GM19324 (cell line): ENCODE measurements around the gene PRODH2.
"Not testable (repeated sequence)": the region's sequence is repeated elsewhere in the genome, so short reads cannot be mapped to it uniquely, and the experiment has no call there.

ENCODE experiments used
- ATAC-seq: cut with Tn5 transposase; IDR thresholded peaks from one replicate; pipeline ENCODE4 v1.9.1; 2021; ENCODE audit warnings: mild to moderate bottlenecking, moderate library complexity; ENCODE audit not compliant: unreplicated experiment, low FRiP score

The PRODH2 gene

GRCh38 chr19:35783469-35784434, 28.9 kb downstream of the PRODH2 start:
- ATAC-seq = no peak

DNA sequence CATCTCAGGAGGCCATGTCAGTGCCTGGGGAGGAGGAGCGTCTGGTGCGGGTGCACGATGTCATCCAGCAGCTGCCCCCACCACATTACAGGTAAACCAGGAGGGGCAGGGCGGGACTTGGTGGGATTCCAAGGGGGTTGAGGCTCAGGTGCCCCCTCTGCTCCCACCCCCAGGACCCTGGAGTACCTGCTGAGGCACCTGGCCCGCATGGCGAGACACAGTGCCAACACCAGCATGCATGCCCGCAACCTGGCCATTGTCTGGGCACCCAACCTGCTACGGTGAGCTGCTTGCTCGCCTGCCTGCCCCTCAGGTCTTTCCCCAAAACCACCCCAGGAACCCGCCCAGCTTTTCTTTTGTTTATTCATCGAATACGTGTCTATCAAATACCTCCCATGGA, 30.1 kb downstream of the PRODH2 start:
- ATAC-seq = no peak

GRCh38 chr19:35781650-35782049, 31.0 kb downstream of the PRODH2 start:
- no peak for ATAC-seq

GRCh38 chr19:35780717-35781116, 31.9 kb downstream of the PRODH2 start:
- ATAC-seq = no peak

DNA sequence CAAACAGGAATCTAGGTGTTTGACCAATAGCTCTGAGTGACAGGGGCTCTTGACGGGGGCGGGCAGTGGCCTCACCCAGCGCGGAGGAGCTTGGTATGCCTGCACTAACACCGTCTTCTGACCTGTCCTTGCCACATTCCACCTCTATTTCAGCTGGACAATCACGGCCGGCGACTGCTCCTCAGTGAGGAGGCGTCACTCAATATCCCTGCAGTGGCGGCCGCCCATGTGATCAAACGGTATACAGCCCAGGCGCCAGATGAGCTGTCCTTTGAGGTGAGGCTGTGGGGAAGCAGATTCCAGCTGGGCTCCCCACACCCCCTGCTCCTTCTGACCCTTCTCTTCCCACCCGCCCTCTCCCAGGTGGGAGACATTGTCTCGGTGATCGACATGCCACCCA, 32.6 kb downstream of the PRODH2 start:
- ATAC-seq = no peak

DNA sequence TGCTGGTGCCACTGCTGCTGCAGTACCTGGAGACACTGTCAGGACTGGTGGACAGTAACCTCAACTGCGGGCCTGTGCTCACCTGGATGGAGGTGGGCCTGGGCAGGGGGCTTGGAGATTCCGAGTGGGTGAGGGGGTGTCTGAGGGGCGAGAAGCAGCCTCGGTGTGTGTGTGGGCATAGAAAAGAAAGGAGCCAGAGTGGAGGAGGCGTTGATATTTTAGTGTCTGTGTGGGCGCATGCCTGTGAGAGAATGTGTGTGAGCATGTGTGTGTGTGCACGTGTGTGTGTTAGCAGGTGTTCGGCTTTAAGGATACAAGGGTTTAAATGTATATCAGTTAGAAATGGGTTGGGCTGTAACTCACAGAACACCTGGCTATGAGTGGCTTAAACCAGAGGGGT, 33.6 kb downstream of the PRODH2 start:
- no peak for ATAC-seq

DNA sequence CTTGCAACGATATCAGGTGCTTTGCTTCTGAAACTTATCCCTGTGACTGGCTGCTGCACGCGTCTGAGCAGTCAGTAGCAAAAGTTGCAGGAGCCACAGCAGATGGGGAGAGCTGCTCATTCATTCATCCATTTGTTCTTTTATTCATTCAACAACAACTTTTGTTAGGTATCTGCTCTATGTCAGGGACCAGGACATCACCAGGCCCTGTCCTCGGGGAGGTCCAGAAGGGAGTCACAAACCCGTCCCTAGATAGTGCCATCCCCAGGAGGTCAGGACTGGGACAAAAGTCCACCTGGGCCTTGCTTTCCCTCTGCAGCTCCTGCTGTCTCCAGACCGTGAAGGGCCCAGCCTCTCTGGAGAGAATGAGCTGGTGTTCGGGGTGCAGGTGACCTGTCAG, 34.7 kb downstream of the PRODH2 start:
- no peak for ATAC-seq

DNA sequence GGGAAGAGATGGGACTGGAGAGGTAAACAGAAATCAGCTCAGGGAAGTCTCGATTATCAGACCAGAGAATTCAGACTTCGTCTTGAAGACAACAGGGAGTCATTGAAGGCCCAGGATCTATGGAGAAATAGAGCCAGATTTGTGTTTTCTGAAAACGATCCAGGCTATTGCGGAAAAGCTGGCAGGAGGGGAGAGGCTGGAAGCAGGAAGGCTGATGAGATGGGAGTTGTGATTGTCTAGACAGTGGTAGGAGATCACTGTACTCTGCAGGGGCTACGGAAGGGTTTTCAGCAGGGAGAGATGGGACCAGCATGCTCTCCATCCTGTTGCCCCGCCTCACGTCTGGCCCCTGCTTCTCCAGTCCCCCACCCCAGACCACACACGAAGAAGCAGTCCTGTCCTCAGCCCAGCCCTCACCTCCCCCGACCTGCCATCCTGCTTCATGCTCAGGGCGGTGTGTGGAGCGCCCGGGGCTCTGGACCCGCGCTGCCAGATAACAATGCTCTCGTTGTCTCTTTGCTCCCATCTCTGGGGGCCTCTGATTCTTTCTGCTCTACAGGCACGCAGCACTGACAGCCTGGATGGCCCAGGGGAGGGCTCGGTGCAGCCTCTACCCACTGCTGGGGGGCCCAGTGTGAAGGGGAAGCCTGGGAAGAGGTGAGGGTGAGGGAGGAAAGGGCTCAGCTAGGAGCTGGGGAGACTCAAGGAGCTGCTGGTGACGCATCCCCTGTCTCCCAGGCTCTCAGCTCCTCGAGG, 35.4 kb downstream of the PRODH2 start:
- no peak for ATAC-seq

GRCh38 chr19:35776102-35776788, 36.4 kb downstream of the PRODH2 start:
- no peak for ATAC-seq

DNA sequence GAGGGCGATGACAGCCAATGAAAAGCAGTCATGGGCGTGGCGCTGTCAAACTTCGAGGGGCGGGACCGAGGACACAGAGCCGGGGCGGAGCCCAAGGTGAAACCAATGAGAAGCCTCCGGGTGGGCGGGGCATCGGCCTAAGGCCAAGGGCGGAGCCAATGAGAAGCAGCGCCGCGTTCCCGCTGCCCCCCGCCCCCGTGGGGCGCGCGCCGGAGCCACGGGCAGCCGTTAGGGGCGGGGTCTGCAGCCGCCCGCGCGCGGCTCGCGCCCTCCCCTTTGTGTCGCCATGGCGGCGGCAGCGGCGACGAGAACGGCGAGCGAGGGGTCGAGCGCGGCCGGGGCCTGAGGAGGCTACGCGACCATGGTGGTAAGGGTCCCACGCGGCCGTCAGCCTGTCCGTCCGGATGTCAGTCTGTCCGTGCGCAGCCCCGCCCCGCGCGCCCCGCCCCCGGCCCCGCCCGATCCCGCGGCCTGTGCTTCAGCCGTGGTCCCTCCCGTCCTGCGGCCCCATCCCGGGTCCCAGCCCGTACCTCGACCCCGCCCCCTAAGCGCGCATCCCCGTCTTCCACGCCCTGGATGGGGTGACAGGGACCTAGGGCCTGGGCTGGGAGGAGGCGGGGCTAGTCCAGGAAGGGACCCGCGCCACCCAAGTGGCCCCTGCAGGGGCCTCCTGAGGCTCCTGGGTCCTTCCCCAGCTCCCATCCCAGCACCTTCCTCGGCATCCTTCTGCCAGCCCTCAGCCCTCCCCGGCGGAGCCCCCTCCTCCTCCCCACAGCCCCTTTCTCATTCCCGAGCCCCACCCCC, 37.1 kb downstream of the PRODH2 start, which contains the start of gene ARHGAP33:
Gene ARHGAP33 (plus strand): TSS at position 267 of the 804 bp plus-strand sequence. CDS start 95 bp downstream, at position 362.
- peak; percentile 97 for ATAC-seq

DNA sequence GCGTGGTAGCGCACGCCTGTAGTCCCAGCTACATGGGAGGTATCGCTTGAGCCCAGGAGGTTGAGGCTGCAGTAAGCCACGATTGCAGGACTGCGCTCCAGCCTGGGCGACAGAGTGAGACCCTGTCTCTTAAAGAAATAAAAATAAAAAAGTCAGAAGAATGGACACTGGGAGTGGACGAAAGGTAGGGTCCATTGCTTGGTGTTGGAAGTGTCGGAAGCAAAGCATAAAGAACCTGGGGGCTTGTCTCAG, 37.7 kb downstream of the PRODH2 start:
- ATAC-seq = no peak

DNA sequence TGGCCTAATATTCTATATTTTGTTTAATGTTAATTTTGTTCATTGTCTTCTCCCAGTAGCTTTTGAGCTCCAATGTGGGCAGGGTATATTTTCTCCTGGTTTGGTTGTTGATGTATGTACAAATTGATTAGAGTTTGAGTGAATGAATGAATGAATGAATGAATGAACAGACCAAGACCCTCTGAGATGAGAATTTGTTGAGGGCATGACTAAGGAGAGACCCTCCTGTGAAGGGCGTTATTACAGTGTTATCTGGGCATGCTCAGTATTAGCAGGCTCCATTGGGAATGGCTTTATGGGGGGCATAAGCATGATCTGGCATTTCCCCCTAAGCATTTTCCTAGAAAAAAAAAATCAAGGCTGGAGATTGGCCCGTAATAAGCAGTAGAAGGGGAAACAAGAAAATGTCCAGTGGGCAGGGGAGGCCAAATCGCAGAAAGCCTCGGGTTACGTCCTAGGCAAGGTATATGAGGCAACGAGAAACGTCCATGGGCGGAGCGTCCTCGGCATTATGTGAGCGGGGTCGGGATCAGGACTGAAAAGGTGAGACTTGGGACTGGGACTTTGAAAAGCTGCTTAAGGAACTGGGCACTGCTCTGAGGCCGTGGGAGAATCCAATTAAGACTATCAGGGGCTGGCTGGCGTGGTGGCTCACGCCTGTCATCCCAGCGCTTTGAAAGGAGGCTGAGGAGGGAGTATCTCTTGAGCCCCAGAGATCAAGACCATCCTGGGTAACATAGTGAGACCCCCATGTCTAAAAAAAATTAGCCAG, 38.2 kb downstream of the PRODH2 start:
- no peak for ATAC-seq

DNA sequence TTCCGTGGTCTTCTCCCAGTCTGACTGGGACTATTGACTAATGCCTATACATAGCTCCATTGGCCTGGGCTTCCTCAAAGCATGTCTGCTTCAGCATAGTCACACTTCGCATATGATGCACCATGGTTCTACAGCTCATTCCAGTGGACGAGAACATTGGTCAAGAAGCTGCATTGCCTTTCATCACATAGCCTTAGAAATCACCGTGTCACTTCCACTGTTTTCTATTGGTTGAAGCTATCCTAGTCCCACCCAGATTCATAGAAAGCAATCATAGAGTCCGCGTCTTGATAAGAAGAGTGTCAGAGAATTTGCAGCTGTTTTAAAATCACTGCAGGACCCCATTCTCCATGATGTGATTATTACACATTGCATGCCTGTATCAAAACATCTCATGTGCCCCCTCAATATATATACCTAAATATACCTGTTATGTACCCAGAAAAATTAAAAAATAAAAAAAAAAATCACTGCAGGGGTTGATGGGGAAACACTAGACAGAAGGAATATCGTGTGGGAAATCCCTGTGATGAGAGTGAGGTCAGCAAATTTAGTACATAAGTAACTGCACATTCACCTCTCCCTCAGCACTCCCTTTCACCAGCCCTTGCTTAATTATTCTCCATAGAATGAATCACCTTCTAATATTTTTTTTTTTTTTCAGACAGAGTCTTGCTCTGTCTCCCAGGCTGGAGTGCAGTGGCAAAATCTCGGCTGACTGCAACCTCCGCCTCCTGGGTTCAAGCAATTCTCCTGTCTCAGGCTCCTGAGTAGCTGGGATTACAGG, 39.4 kb downstream of the PRODH2 start:
- no peak for ATAC-seq

- ATAC-seq = not testable (repeated sequence)
These were observed 40.3 kb downstream of the PRODH2 start for GRCh38 chr19:35772362-35772761.

DNA sequence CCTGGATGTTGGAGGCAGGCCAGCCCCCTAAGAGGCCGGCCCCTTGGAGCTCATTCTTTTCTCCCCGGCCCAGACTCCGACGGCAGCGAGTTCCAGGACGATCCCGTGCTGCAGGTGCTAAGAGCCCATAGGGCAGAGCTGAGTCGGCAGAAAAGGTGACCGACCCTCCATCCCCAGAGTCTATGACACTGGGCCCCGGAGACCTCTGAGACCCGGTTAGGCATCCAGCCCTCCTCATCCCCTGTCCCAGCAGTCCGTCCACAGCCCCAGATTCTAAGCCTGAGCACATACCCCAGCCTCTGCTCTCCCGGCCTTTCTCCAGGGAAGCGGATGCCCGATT, 44.6 kb downstream of the PRODH2 start:
- no peak for ATAC-seq

DNA sequence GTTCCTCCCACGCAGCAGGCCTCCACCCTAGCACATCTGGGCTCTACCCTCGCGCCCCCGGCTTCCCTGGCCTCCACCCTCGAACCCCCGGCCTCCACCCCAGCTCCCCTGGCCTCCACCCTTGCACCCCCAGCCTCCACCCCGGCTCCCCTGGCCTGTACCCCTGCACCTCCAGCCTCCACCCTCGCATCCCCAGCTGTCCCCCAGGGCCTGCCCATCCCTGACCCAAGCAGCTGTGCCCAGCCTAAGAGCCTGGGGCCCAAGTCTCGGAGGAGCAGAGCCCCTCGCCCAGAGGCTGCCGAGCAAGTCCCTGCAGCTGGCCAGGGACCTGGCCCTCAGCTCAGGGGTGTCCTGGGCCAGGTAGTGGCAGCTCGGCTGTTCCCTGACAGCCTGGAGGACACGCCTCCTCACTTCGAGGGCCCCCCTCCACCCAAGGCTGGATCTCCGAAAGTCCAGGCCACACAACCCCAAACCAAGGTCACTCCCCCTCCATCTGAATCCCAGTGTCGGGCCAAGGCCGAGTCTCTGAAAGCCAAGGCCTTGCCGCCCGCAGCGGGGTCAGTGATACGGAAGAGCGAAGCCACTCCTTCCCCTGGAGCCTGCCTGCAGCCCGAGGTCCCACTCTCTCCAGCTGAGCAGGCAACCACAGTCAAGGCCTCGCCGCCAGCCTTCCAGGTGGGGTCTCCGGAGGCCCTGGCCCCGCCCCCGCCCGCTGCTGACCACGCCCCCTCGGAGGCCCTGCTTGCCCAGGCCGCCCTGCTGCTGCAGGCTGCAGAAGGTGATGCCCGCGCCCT, 45.2 kb downstream of the PRODH2 start:
- ATAC-seq = no peak

- no peak for ATAC-seq
These were observed 46.0 kb downstream of the PRODH2 start for GRCh38 chr19:35766571-35767104.
